ENCODE measurements around the gene HEATR9.

DNA sequence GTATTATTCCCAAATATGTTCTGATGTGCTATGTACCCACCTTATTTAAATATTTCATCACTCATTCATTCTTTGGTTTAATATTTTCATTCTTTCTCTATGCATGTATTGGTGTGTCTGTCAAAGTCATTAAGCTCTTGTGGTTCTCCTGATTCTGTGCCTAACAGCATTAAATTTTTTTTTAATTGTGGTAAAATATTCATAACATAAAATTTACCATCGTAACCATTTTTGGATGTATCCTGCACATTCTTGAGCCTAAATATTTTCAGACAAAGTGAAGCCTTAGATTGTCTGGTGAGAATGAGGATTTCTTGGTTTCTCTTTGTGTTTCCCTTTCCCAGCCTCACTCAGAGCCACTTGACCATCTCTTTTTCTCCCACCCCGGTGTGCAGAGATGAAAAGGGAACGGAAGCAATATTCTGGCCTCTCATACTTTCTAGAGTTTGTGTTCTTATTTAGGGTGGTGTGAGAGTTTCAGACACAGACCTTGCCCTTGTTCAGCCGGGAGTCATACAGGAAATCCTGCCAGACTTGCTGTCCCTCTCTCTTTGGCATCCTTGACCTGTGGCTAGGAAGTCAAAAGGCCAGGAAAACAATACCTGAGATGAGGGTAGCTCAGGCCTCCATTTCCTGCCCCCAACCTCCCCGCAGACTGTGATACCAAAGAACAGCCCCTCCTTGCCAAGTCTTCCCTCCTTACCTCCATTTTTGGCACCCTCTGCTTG, 6.5 kb upstream of the HEATR9 start:
- TF ChIP-seq, protein P1, sequence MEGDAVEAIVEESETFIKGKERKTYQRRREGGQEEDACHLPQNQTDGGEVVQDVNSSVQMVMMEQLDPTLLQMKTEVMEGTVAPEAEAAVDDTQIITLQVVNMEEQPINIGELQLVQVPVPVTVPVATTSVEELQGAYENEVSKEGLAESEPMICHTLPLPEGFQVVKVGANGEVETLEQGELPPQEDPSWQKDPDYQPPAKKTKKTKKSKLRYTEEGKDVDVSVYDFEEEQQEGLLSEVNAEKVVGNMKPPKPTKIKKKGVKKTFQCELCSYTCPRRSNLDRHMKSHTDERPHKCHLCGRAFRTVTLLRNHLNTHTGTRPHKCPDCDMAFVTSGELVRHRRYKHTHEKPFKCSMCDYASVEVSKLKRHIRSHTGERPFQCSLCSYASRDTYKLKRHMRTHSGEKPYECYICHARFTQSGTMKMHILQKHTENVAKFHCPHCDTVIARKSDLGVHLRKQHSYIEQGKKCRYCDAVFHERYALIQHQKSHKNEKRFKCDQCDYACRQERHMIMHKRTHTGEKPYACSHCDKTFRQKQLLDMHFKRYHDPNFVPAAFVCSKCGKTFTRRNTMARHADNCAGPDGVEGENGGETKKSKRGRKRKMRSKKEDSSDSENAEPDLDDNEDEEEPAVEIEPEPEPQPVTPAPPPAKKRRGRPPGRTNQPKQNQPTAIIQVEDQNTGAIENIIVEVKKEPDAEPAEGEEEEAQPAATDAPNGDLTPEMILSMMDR (IDR thresholded peaks at IDR 0.05) = no peak
- TF ChIP-seq POLR2A (IDR thresholded peaks at IDR 0.05) = no peak
